HTERT RPE-1 (cell line): ENCODE data around the gene AMBRA1.
"Not testable (repeated sequence)": the region's sequence is repeated elsewhere in the genome, so short reads cannot be mapped to it uniquely, and the experiment has no call there.

Experiments used
- in situ Hi-C: fragments of 300-500 bp; cut with MboI; formaldehyde crosslinking; loops from 4 replicates; pipeline ENCODE4 v1.14.3; 2020; ENCODE audit warnings: low sequenced_read_pairs

The AMBRA1 gene

GRCh38 chr11:46373787-46374740 lies 219.8 kb downstream of the AMBRA1 start:
- in situ Hi-C loops, result no loop called here

- in situ Hi-C loops, result not testable (repeated sequence)
Observed at GRCh38 chr11:46372501-46372900, 221.3 kb downstream of the AMBRA1 start.

GRCh38 chr11:46372086-46372485 lies 221.7 kb downstream of the AMBRA1 start:
- in situ Hi-C loops, result no loop called here

GRCh38 chr11:46371262-46371661 lies 222.6 kb downstream of the AMBRA1 start:
- in situ Hi-C loops, result not testable (repeated sequence)

- in situ Hi-C loops, result no loop called here
Observed at GRCh38 chr11:46370253-46370652, 223.6 kb downstream of the AMBRA1 start.

GRCh38 chr11:46369458-46370152 lies 224.2 kb downstream of the AMBRA1 start:
- in situ Hi-C loops, result no loop called here

- in situ Hi-C loops, result no loop called here
Observed at GRCh38 chr11:46367916-46368267, 225.9 kb downstream of the AMBRA1 start.

GRCh38 chr11:46367244-46367915 lies 226.4 kb downstream of the AMBRA1 start:
- in situ Hi-C loops, result no loop called here

- in situ Hi-C loops, result no loop called here
Observed at GRCh38 chr11:46366661-46367161, 227.1 kb downstream of the AMBRA1 start.

- in situ Hi-C loops, result no loop called here
Observed at GRCh38 chr11:46366260-46366659, 227.6 kb downstream of the AMBRA1 start.

- in situ Hi-C loops, result no loop called here
Observed at GRCh38 chr11:46364791-46365190, 229.0 kb downstream of the AMBRA1 start.

GRCh38 chr11:46364056-46364455 lies 229.8 kb downstream of the AMBRA1 start:
- in situ Hi-C loops, result no loop called here

GRCh38 chr11:46363455-46364005 lies 230.3 kb downstream of the AMBRA1 start:
- in situ Hi-C loops, result no loop called here

GRCh38 chr11:46363031-46363407 lies 230.8 kb downstream of the AMBRA1 start:
- in situ Hi-C loops, result no loop called here

- in situ Hi-C loops, result no loop called here
Observed at GRCh38 chr11:46362156-46363030, 231.4 kb downstream of the AMBRA1 start.

- in situ Hi-C loops, result no loop called here
Observed at GRCh38 chr11:46361283-46362155, 232.3 kb downstream of the AMBRA1 start.

GRCh38 chr11:46360878-46361277 lies 232.9 kb downstream of the AMBRA1 start:
- in situ Hi-C loops, result no loop called here

GRCh38 chr11:46359953-46360352 lies 233.9 kb downstream of the AMBRA1 start:
- in situ Hi-C loops, result no loop called here

- in situ Hi-C loops, result no loop called here
Observed at GRCh38 chr11:46357483-46357936, 236.3 kb downstream of the AMBRA1 start.
